Measurements from ENCODE around the gene COL2A1. TPM values are rescaled to one million over a fixed set of nuclear protein-coding genes. Genes with fewer than 3 reads are reported as not detected.

The COL2A1 gene
- total RNA-seq, 1 experiment from 2014 or later, result 10.8 TPM

- no peak for DNase-seq
- Histone ChIP-seq H3K9me3 (ENCODE audit: control insufficient read depth, low read depth, low read length) (no peaks in the 10 kb centered on the region), H3K4me1 (ENCODE audit: insufficient read depth, low read length) (no peaks in the 10 kb centered on the region), H3K14ac (ENCODE audit: insufficient read depth, low read length) (no peak overlapping the region), H3K18ac (ENCODE audit: insufficient read length, low read depth, low read length) (no peak overlapping the region), H2BK5ac (ENCODE audit: insufficient read length, low read length) (no peak overlapping the region), H3K27me3 (ENCODE audit: insufficient read depth, low read length) (no peaks in the 10 kb centered on the region), H3K79me1 (ENCODE audit: insufficient read depth, low read depth, low read length, poor library complexity, severe bottlenecking) (no peaks in the 10 kb centered on the region), H3K79me2 (ENCODE audit: insufficient read depth, low read length) (no peaks in the 10 kb centered on the region), H2BK20ac (ENCODE audit: low read depth, low read length, poor library complexity, severe bottlenecking) (no peak overlapping the region), H4K8ac (replicated peaks; ENCODE audit: insufficient read length, low read depth, low read length) (no peak overlapping the region), H3K23ac (ENCODE audit: insufficient read length, low read depth, low read length) (no peak overlapping the region), H3K27ac (ENCODE audit: insufficient read length, low read depth, low read length) (no peak overlapping the region), H2AFZ (ENCODE audit: low read length) (no peak overlapping the region), H3K4ac (ENCODE audit: low read depth, low read length) (no peak overlapping the region), H3K4me2 (ENCODE audit: insufficient read depth, insufficient read length, low read length) (no peak overlapping the region), H4K20me1 (ENCODE audit: control insufficient read depth, insufficient read depth, insufficient read length) (peaks cover 2% of the 10 kb centered on the region), H3K9ac (ENCODE audit: extremely low read depth, insufficient read length, low read length) (no peak overlapping the region), H2AK5ac (ENCODE audit: insufficient read length, low read length) (no peak overlapping the region), H2BK120ac (ENCODE audit: low read depth, low read length, poor library complexity, severe bottlenecking) (no peak overlapping the region), H2BK15ac (ENCODE audit: low read depth, low read length) (no peak overlapping the region), H4K5ac (ENCODE audit: insufficient read length, low read depth, low read length) (no peak overlapping the region), H3K23me2 (ENCODE audit: insufficient read length, low read depth, low read length, poor library complexity, severe bottlenecking) (peaks cover 2% of the 10 kb centered on the region), H3K56ac (ENCODE audit: insufficient read length, low read depth, low read length) (no peak overlapping the region), H3T11ph (ENCODE audit: low read length) (no peak overlapping the region), H2BK12ac (ENCODE audit: insufficient read length, low read depth, low read length) (no peak overlapping the region), H4K91ac (ENCODE audit: insufficient read length, low read depth, low read length) (no peak overlapping the region)
- Mint-ChIP-seq H3K9me3 (no peaks in the 10 kb centered on the region; a peak in 1 of 5 replicates), H3K4me1 (peaks cover 19 to 29% of the 10 kb centered on the region in 2 experiments), H3K36me3 (ENCODE audit: insufficient read depth in 1 of 3, low read depth in 3 of 3) (no peaks in the 10 kb centered on the region), H3K4me3 (no peak overlapping the region; a peak in 1 of 5 replicates), H3K27me3 (ENCODE audit: low read depth) (peaks cover 8% of the 10 kb centered on the region), H3K27ac (peak overlapping the region in 1 of 3 experiments; percentile 70; a peak in 2 of 7 replicates)
- WGBS (ENCODE audit: extremely low coverage, insufficient read length, low lambda C conversion rate), result no CpG with 5 or more reads among the region's 27 CpGs
- TF ChIP-seq CTCF (conservative IDR thresholded peaks at IDR 0.05), result no peak
Observed at GRCh38 chr12:47946413-47947323, 57.6 kb downstream of the COL2A1 start.

Measured in H9 (cell line).